Tibial artery (tissue), 4 donors: ENCODE measurements around the gene SLC24A2.

Experiments
- DNase-seq, 2 donors: peaks; one replicate each; pipeline ENCODE4 v3.0.0-alpha.2; 2019
- H3K27ac ChIP-seq, 2 donors: fragments of 200-600 bp; sonication (generic) in 1 of 2; 1 replicate in 1 of 2; 2 replicates in 1 of 2; pipeline ENCODE4 v1.5.1; 2018 to 2019; ENCODE audit warnings: mild to moderate bottlenecking in 1 of 2
- H3K27me3 ChIP-seq, 2 donors: fragments of 200-600 bp; sonication (generic) in 1 of 2; one replicate each; pipeline versions ENCODE4 v1.5.1 to v1.6.0; 2016 to 2019
- H3K36me3 ChIP-seq, 3 donors: fragments of 200-600 bp; sonication (generic) in 2 of 3; one replicate each; pipeline ENCODE4 v1.5.1; 2016 to 2019; ENCODE audit warnings: mild to moderate bottlenecking in 2 of 3
- H3K4me1 ChIP-seq, 4 donors: fragments of 200-600 bp; sonication (generic) in 2 of 4; 1 replicate in 3 of 4; 2 replicates in 1 of 4; pipeline ENCODE4 v1.5.1; 2016 to 2019
- H3K4me3 ChIP-seq, 2 donors: fragments of 200-600 bp; sonication (generic) in 1 of 2; 1 replicate in 1 of 2; 2 replicates in 1 of 2; pipeline ENCODE4 v1.5.1; 2018 to 2019; ENCODE audit warnings: mild to moderate bottlenecking in 2 of 2
- H3K9me3 ChIP-seq, 3 donors: fragments of 200-600 bp; sonication (generic) in 1 of 3; one replicate each; pipeline ENCODE4 v1.5.1; 2016 to 2019
- intact Hi-C: fragments of 100-400 bp; cut with DNase I; formaldehyde crosslinking; loops from one replicate; pipeline ENCODE4 v1.15.0; 2023; ENCODE audit warnings: low total_unique reads
- TF ChIP-seq, protein P1 (sequence below), 2 experiments: fragments of 200-600 bp in 1 of 2; fragments of 450-650 bp in 1 of 2; IDR thresholded peaks; one replicate each; pipeline ENCODE4 v1.5.1; 2017 to 2019; ENCODE audit warnings: antibody characterized with exemption in 2 of 2, mild to moderate bottlenecking in 1 of 2, moderate library complexity in 1 of 2

The SLC24A2 gene

DNA sequence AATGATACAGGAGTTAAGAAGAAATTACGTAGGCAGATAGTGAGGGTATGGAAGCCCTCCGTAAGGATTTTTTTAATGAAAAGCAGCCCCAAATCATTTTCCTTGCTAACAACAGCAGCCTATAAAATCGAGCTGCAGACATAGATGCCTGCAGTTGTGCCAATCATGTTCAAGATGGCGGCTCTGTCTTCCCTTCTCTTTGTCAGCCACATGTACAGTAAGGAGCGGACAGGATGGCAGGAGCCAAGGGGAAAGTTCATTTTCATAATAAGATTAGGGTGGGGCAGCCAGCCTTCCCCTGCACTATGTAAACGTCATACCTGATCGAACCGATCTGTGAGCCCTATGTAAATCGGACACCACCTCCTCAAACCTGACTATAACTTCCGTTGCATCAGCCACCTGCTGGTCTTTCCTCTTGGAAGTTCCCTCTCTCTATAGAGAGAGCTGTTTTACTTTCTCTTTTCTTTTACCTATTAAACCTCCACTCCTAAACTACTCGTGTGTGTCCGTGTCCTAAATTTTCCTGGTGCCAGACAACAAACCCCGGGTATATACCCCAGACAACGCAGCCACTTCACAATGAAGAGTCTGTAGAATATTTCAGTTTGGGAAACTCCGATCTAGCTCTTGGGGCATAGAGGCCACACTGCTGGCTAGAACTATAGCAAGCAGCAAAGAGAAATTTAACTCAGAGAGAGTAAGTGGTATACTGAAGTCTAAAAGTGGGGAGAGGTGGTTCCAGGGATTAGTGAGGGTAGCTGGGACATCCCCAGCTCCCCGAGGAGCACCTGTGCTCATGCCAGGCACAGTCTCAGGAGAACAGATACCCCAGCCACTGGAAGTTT is 20.8 kb upstream of the SLC24A2 start:
- no peak overlapping the region for H3K4me3 ChIP-seq
- no peaks in the 10 kb centered on the region for H3K9me3 ChIP-seq
- no peaks in the 10 kb centered on the region for H3K27me3 ChIP-seq
- no peak overlapping the region for H3K27ac ChIP-seq
- DNase-seq = no peak
- TF ChIP-seq, protein P1, sequence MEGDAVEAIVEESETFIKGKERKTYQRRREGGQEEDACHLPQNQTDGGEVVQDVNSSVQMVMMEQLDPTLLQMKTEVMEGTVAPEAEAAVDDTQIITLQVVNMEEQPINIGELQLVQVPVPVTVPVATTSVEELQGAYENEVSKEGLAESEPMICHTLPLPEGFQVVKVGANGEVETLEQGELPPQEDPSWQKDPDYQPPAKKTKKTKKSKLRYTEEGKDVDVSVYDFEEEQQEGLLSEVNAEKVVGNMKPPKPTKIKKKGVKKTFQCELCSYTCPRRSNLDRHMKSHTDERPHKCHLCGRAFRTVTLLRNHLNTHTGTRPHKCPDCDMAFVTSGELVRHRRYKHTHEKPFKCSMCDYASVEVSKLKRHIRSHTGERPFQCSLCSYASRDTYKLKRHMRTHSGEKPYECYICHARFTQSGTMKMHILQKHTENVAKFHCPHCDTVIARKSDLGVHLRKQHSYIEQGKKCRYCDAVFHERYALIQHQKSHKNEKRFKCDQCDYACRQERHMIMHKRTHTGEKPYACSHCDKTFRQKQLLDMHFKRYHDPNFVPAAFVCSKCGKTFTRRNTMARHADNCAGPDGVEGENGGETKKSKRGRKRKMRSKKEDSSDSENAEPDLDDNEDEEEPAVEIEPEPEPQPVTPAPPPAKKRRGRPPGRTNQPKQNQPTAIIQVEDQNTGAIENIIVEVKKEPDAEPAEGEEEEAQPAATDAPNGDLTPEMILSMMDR (IDR thresholded peaks at IDR 0.05) = no peak
- intact Hi-C loops = no loop called here
- H3K36me3 ChIP-seq = no peaks in the 10 kb centered on the region
- no peaks in the 10 kb centered on the region for H3K4me1 ChIP-seq

DNA sequence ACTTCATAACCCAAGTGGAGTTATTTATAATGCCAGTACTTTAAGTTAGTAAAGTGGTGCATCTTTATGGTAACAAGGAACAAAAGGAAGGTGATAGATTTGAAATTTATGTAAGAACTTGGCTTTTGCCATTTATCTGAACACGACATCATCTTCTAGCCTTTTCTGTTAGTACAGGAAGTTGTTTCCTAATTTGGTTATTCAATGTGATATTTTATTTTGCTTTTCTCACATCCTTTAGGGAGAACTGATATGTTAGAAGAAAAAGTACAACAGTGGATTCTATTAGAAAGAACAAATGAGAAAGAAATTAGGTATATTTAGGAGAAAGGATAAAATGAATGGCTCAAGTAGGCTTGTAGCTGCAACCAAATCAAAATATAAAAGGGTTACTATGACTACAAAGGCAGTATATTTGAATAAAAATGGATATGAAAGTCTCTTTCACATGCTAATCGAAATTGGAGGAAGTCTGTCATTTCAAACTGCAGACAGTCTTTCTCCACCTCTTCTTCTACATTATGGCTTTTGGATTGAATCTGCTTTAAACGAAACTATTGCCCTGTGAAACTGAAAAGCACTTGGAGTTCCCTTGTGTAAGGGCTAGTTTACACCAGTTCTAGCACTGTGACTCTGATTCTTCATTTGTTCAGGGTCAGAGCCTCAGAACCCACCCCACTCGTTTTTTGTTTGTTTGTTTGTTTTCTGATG is 18.5 kb upstream of the SLC24A2 start:
- intact Hi-C loops = no loop called here
- DNase-seq = no peak
- TF ChIP-seq, protein P1 (IDR thresholded peaks at IDR 0.05) = no peak
- Histone ChIP-seq H3K4me3 (no peak overlapping the region), H3K36me3 (no peaks in the 10 kb centered on the region), H3K27me3 (no peaks in the 10 kb centered on the region), H3K9me3 (no peaks in the 10 kb centered on the region), H3K27ac (no peak overlapping the region), H3K4me1 (no peaks in the 10 kb centered on the region)

DNA sequence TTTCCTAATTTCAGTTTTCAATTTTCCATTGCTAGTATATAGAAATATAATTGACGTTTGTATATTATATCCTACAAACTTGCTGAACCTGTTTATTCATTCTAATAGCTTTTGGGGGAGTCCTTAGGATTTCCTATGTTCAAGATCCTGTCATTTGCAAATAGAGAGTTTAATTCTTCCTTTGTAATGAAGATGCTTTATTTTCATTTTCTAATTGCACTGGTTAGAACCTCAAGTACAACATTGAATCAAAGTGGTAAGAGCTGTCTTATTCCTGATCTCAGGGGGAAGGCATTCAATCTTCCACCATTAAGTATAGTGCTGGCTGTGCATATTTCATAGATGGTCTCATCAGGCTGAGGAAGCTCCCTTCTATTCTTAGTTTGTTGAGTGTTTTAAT is 15.6 kb upstream of the SLC24A2 start:
- H3K9me3 ChIP-seq = no peaks in the 10 kb centered on the region
- no peak overlapping the region for H3K27ac ChIP-seq
- H3K27me3 ChIP-seq = no peaks in the 10 kb centered on the region
- no peaks in the 10 kb centered on the region for H3K4me1 ChIP-seq
- H3K4me3 ChIP-seq = no peak overlapping the region
- intact Hi-C loops = no loop called here
- no peaks in the 10 kb centered on the region for H3K36me3 ChIP-seq
- TF ChIP-seq, protein P1 (IDR thresholded peaks at IDR 0.05) = no peak
- DNase-seq = no peak

DNA sequence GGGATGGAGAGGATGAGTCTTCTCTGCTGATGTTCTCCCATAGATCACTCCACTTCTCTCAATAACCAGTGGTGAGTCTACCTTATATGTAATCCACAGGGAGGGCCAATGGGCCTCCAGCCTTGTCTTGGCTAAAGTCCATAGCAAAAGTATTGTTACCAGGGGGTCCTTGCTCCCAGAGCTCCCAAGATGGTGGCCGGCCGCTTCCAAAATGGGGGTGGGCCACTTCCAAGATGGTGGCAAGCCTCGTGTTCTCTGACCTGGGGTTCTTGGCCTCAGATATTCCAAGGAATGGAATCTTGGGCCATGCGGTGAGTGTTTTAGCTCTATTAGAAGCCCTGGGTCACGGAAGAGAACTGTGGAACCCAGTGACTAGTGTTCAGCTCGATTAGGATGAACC is 12.0 kb upstream of the SLC24A2 start:
- Histone ChIP-seq H3K36me3 (no peaks in the 10 kb centered on the region), H3K27ac (no peak overlapping the region), H3K4me1 (no peaks in the 10 kb centered on the region), H3K27me3 (no peaks in the 10 kb centered on the region), H3K4me3 (no peak overlapping the region), H3K9me3 (no peaks in the 10 kb centered on the region)
- TF ChIP-seq, protein P1 (IDR thresholded peaks at IDR 0.05) = no peak
- no peak for DNase-seq
- intact Hi-C loops = no loop called here

DNA sequence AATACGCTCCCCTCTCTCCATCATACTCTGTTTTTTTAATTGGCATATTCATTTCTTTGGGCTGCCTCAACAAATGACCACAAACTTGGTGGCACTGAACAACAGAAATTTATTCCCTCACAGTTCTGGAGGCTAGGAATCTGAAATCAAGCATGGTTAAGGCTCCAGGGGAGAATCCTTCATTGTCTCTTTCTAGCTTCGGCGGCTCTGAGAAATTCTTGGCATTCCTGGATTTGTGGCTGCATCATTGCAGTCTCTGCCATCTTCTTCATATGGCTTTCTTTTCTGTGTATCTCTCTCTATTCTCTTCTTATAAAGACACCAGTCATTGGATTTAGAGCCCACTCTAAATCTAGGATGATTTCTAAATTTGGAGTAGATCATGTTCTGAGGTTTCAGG is 10.9 kb upstream of the SLC24A2 start:
- no peaks in the 10 kb centered on the region for H3K36me3 ChIP-seq
- H3K27me3 ChIP-seq = no peaks in the 10 kb centered on the region
- no peak for DNase-seq
- H3K4me1 ChIP-seq = no peaks in the 10 kb centered on the region
- no peaks in the 10 kb centered on the region for H3K9me3 ChIP-seq
- TF ChIP-seq, protein P1 (IDR thresholded peaks at IDR 0.05) = no peak
- intact Hi-C loops = no loop called here
- H3K4me3 ChIP-seq = no peak overlapping the region
- no peak overlapping the region for H3K27ac ChIP-seq
